NT2/D1 (cell line): ENCODE results near the gene FGD5.

Experiments used
- SUZ12 ChIP-seq: IDR thresholded peaks from 2 replicates; pipeline ENCODE4 v1.6.1; 2011; ENCODE audit not compliant: insufficient read length, insufficient read depth; ENCODE audit errors: extremely low read depth
- YY1 ChIP-seq: IDR thresholded peaks from 2 replicates; pipeline ENCODE4 v1.6.1; 2011; ENCODE audit not compliant: insufficient read length, insufficient read depth

DNA sequence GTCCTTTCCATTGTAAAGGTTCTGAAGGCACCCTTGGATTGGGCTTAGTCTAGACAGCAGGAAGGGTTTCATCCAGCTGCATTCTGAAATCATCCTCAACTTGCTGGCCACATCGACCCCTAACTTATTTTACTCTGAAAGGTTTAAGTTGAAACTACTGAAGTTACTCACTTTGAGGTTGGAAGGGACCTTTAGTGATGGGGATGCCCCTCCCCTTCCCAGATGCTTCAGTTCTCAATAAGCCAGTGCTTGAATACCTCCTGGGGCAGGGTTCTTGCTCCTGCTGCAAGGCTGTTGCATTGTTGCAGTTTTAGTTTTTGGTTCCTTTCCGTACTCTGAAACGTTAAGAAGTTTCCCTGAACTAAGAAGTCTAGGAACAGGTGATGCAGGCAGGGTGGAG is 26.4 kb downstream of the FGD5 start:
- TF ChIP-seq YY1 (no peak), SUZ12 (no peak)
